A549 treated with dexamethasone at 1 μM for 4 hours (cell line): Measurements from ENCODE around the gene CAMSAP3. TPM values are rescaled to one million over a fixed set of nuclear protein-coding genes. Genes with fewer than 3 reads are reported as not detected.

Experiments used
- total RNA-seq: library from RNA; stranded (reverse); fragments of 200-300 nt; extraction: Qiagen RNA extraction; gene quantifications from 5 replicates; pipeline ENCODE4 v1.2.3, GENCODE V29; 2022

The CAMSAP3 gene
- total RNA-seq, result 3.7 to 7.6 TPM (median 6.1 TPM) in 5 replicates

GRCh38 chr19:7595466-7596133, at the start of gene CAMSAP3:
Gene CAMSAP3 (plus strand): TSS chr19:7595863. CDS start chr19:7596003, 140 bp downstream.

GRCh38 chr19:7629347-7630054, 33.8 kb downstream of the CAMSAP3 start, which contains the start of the genes PET100 and XAB2:
Gene PET100 (plus strand): TSS chr19:7629793. CDS start chr19:7629834, 41 bp downstream.
Gene XAB2 (minus strand): TSS chr19:7629545. CDS start chr19:7629527, 18 bp downstream.

GRCh38 chr19:7633698-7634097, 38.0 kb downstream of the CAMSAP3 start, which contains the start of gene PCP2:
Gene PCP2 (minus strand): TSS chr19:7633719. CDS start chr19:7633457, 262 bp downstream.

GRCh38 chr19:7636691-7637373, 41.2 kb downstream of the CAMSAP3 start, which contains the start of gene STXBP2:
Gene STXBP2 (plus strand): TSS chr19:7637110. CDS start chr19:7637150, 40 bp downstream.

Other genes starting within 250 kb of the CAMSAP3 start
- 50.2 to 86.6 TPM (median 76.5 TPM) in 5 replicates for gene ARHGEF18, start 246.9 kb upstream of the CAMSAP3 start, total RNA-seq
- 1.8 to 2.1 TPM (median 1.9 TPM) in 5 replicates for gene PEX11G, start 106.8 kb upstream of the CAMSAP3 start, total RNA-seq
- gene ZNF358, start 79.8 kb upstream of the CAMSAP3 start, total RNA-seq, result 17.7 to 24.8 TPM (median 22.3 TPM) in 5 replicates
- gene MCOLN1, start 73.2 kb upstream of the CAMSAP3 start, total RNA-seq, result 9.6 to 12.8 TPM (median 11.7 TPM) in 5 replicates
- 24.0 to 42.0 TPM (median 40.3 TPM) in 5 replicates for gene PNPLA6, start 60.1 kb upstream of the CAMSAP3 start, total RNA-seq
- 18.9 to 29.4 TPM (median 26.3 TPM) in 5 replicates for gene XAB2, start 33.7 kb downstream of the CAMSAP3 start, total RNA-seq
- 44.7 to 84.3 TPM (median 46.8 TPM) in 5 replicates for gene PET100, start 33.9 kb downstream of the CAMSAP3 start, total RNA-seq
- not detected in 5 replicates for gene PCP2, start 37.9 kb downstream of the CAMSAP3 start, total RNA-seq
- 28.4 to 45.3 TPM (median 38.6 TPM) in 5 replicates for gene STXBP2, start 41.2 kb downstream of the CAMSAP3 start, total RNA-seq
- gene RETN, start 73.2 kb downstream of the CAMSAP3 start, total RNA-seq, result not detected in 5 replicates
- not detected in 5 replicates for gene MCEMP1, start 81.2 kb downstream of the CAMSAP3 start, total RNA-seq
- gene TRAPPC5, start 85.0 kb downstream of the CAMSAP3 start, total RNA-seq, result 50.6 to 101 TPM (median 96.9 TPM) in 5 replicates
- not detected in 5 replicates for gene FCER2, start 106.3 kb downstream of the CAMSAP3 start, total RNA-seq
- gene CLEC4G, start 136.2 kb downstream of the CAMSAP3 start, total RNA-seq, result not detected in 5 replicates
- not detected in 5 replicates for gene CD209, start 151.7 kb downstream of the CAMSAP3 start, total RNA-seq
- not detected in 5 replicates for gene CLEC4M, start 167.4 kb downstream of the CAMSAP3 start, total RNA-seq
- 0.94 to 1.9 TPM (median 1.8 TPM) in 5 replicates for gene EVI5L, start 234.4 kb downstream of the CAMSAP3 start, total RNA-seq